Measurements from ENCODE around the gene USHBP1. TPM values are rescaled to one million over a fixed set of nuclear protein-coding genes. Genes with fewer than 3 reads are reported as not detected.
A peak's percentile ranks its signal among the peaks of the same experiment; 100 is the strongest.

Gene USHBP1
- total and polyA plus RNA-seq, 2 donors (not counting 1 experiment from before 2014, with no cell fraction given), result 0.39 TPM; not detected in 1

GRCh38 chr19:17225053-17225452 is 39.5 kb downstream of the USHBP1 start:
- H4K20me1 ChIP-seq (ENCODE audit: control insufficient read depth, insufficient read depth, low read length, poor library complexity, severe bottlenecking), result no peaks in the 10 kb centered on the region
- CTCF ChIA-PET, result interaction anchor here (1.3 to 3.7 kb wide), 2 partner anchors 10 to 35 kb away, joined by 6 to 13 read pairs; partner anchors contain the start of gene USE1
- H3K4me3 ChIP-seq (ENCODE audit: control extremely low read depth in 1 of 5, extremely low read depth in 1 of 5, insufficient read depth in 1 of 5, low read depth in 2 of 5, low read length in 4 of 5), result peak overlapping the region in 1 of 5 experiments; percentile 79
- TF ChIP-seq EZH2 (IDR thresholded peaks at IDR 0.05; ENCODE audit: borderline replicate concordance, insufficient read depth, low read depth, low read length, poor library complexity, severe bottlenecking), result no peak
- TF ChIP-seq CTCF (IDR thresholded peaks at IDR 0.05), result no peak
- H3K27me3 ChIP-seq (replicated peaks in 1 of 4; ENCODE audit: control extremely low read depth in 1 of 4, control insufficient read depth in 3 of 4, insufficient read depth in 4 of 4, low read length in 3 of 4), result no peaks in the 10 kb centered on the region
- Mint-ChIP-seq H3K27me3 (no peaks in the 10 kb centered on the region), H3K4me3 (peak overlapping the region; percentile 34), H3K9me3 (ENCODE audit: insufficient read depth) (no peaks in the 10 kb centered on the region), H3K4me1 (peaks cover 12% of the 10 kb centered on the region), H3K27ac (no peak overlapping the region)
- H3K27ac ChIP-seq (ENCODE audit: low read length in 2 of 2), result no peak overlapping the region
- POLR2A ChIA-PET, result interaction anchor here (0.7 to 2.8 kb wide), 2 partner anchors 10 to 744 kb away, joined by 10 to 29 read pairs; partner anchors contain the start of gene USE1
- 84% methylated on average over 3 of the region's 10 CpGs for WGBS (ENCODE audit: insufficient coverage)
- H3K36me3 ChIP-seq (replicated peaks in 1 of 2; ENCODE audit: control extremely low read depth in 1 of 2, control insufficient read depth in 1 of 2, extremely low read depth in 1 of 2, insufficient read depth in 2 of 2, low read length in 1 of 2), result peaks cover 2 to 14% of the 10 kb centered on the region in 2 experiments
- peaks cover 0 to 4% (median 0%) of the 10 kb centered on the region in 3 donors for H3K9me3 ChIP-seq (ENCODE audit: control extremely low read depth in 1 of 3, control insufficient read depth in 2 of 3, insufficient read depth in 1 of 3, low read length in 2 of 3)
- intact Hi-C loops (cut with micrococcal nuclease), result loop anchor here (5.0 kb wide), 2 partner anchors 88 to 1297 kb away; partner anchors contain the start of gene ELL
- no peak for ATAC-seq (ENCODE audit: low read depth)
- H3K4me2 ChIP-seq (replicated peaks; ENCODE audit: low read depth, low read length, poor library complexity, severe bottlenecking), result peak overlapping the region; percentile 96
- no peaks in the 10 kb centered on the region for H3K79me2 ChIP-seq (ENCODE audit: control insufficient read depth, insufficient read depth, low read length)
- H3K9ac ChIP-seq (ENCODE audit: low read length), result no peak overlapping the region
- H3K4me1 ChIP-seq (ENCODE audit: control insufficient read depth in 2 of 2, insufficient read depth in 2 of 2, low read length in 2 of 2), result peaks cover 3 to 20% of the 10 kb centered on the region in 2 donors
- no peak for DNase-seq
- peak overlapping the region; percentile 83 for H2AFZ ChIP-seq (ENCODE audit: insufficient read depth, low read depth, low read length, poor library complexity, severe bottlenecking)

GRCh38 chr19:17220207-17220758 is 44.3 kb downstream of the USHBP1 start:
- CTCF ChIA-PET, result interaction anchor here (1.4 to 1.9 kb wide), 2 partner anchors 15 kb away, joined by 3 to 7 read pairs; no protein-coding TSS in a partner anchor
- peak overlapping the region; percentile 32 for H3K27ac Mint-ChIP-seq

More at GRCh38 chr19:17220207-17220758, 44.3 kb downstream of the USHBP1 start:
- no peak for TF ChIP-seq CTCF (IDR thresholded peaks at IDR 0.05)
- TF ChIP-seq EZH2 (IDR thresholded peaks at IDR 0.05; ENCODE audit: borderline replicate concordance, insufficient read depth, low read depth, low read length, poor library complexity, severe bottlenecking), result no peak
- peaks cover 0 to 13% of the 10 kb centered on the region in 2 experiments for H3K36me3 ChIP-seq (replicated peaks in 1 of 2; ENCODE audit: control extremely low read depth in 1 of 2, control insufficient read depth in 1 of 2, extremely low read depth in 1 of 2, insufficient read depth in 2 of 2, low read length in 1 of 2)
- H3K4me1 ChIP-seq (ENCODE audit: control insufficient read depth in 2 of 2, insufficient read depth in 2 of 2, low read length in 2 of 2), result peaks cover 5 to 9% of the 10 kb centered on the region in 2 donors
- no peak overlapping the region for H3K27ac ChIP-seq (ENCODE audit: low read length in 2 of 2)
- no peak overlapping the region for H3K9ac ChIP-seq (ENCODE audit: low read length)
- H3K4me3 ChIP-seq (ENCODE audit: control extremely low read depth in 1 of 5, extremely low read depth in 1 of 5, insufficient read depth in 1 of 5, low read depth in 2 of 5, low read length in 4 of 5), result no peak overlapping the region
- no peak for DNase-seq
- no peaks in the 10 kb centered on the region for H3K27me3 ChIP-seq (replicated peaks in 1 of 4; ENCODE audit: control extremely low read depth in 1 of 4, control insufficient read depth in 3 of 4, insufficient read depth in 4 of 4, low read length in 3 of 4)
- WGBS (ENCODE audit: insufficient coverage), result 82% methylated on average over 12 of the region's 14 CpGs
- H3K4me2 ChIP-seq (replicated peaks; ENCODE audit: low read depth, low read length, poor library complexity, severe bottlenecking), result no peak overlapping the region
- H3K79me2 ChIP-seq (ENCODE audit: control insufficient read depth, insufficient read depth, low read length), result no peaks in the 10 kb centered on the region
- no peaks in the 10 kb centered on the region for H4K20me1 ChIP-seq (ENCODE audit: control insufficient read depth, insufficient read depth, low read length, poor library complexity, severe bottlenecking)
- Mint-ChIP-seq H3K4me3 (no peak overlapping the region), H3K27me3 (no peaks in the 10 kb centered on the region), H3K4me1 (peaks cover 6% of the 10 kb centered on the region), H3K9me3 (ENCODE audit: insufficient read depth) (no peaks in the 10 kb centered on the region)
- POLR2A ChIA-PET, result interaction anchor here (0.6 to 0.7 kb wide), 2 partner anchors 480 to 611 kb away, joined by 5 to 6 read pairs; no protein-coding TSS in a partner anchor
- intact Hi-C loops (cut with micrococcal nuclease), result no loop called here
- no peaks in the 10 kb centered on the region for H3K9me3 ChIP-seq (ENCODE audit: control extremely low read depth in 1 of 3, control insufficient read depth in 2 of 3, insufficient read depth in 1 of 3, low read length in 2 of 3)
- no peak for ATAC-seq (ENCODE audit: low read depth)
- no peak overlapping the region for H2AFZ ChIP-seq (ENCODE audit: insufficient read depth, low read depth, low read length, poor library complexity, severe bottlenecking)

Measured in B cell (primary cell).